GM18520 (cell line): ENCODE measurements around the gene ZNF618.

Source experiments
- ATAC-seq: cut with Tn5 transposase; IDR thresholded peaks from one replicate; pipeline ENCODE4 v1.9.1; 2021; ENCODE audit not compliant: unreplicated experiment

ZNF618 gene

DNA sequence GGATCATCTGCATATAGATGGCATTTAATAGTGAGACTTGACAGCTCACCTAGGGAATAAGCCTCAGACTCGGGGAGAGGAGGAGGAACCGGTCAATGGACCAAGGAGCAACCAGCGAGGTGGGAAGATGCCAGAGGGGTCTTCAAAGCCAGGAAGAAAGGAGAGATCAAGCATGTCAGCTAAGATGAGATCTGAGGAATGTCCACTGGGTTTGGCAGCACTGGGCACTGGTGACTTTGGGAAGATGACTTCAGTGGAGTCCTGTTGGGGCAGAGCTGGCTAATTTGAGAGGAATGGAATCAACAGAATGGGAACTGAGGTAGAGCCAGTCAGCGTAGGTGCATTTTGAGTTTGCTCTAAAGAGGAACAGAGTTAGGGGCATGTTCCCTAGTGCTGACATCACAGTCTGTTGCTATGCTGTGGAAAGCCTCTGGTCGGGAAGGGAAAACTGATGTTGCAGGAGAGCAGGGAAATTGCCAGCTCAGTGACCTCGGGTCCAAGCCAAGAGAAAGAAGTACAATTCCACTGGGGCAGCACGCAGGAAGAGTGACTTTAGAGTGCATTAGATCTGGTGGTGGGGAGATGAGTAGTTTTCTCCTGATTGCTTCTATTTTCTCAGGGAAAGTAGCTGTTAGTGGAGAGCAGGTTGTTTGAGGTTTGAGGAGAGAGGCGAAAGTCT lies 56.9 kb downstream of the ZNF618 start:
- no peak for ATAC-seq

DNA sequence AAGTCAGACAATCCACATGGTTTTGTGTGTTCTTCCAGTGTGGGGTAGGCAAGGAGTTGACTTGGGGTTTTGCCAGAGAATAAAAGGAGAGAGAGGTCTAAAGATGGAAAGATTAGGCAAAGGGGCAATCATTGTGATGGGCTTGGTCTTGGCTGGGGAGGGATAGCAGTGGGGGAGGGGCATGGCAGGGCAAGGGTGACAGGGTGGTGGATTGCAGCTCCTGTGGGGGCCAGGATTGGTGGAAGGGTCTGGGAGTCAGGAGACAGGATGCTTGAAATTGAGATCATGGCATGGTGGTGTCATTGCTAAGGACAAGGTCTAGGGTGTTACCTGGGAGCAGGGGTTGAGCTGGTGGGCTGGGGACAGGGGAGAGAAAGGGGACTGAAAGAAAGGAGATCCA lies 57.6 kb downstream of the ZNF618 start:
- no peak for ATAC-seq

DNA sequence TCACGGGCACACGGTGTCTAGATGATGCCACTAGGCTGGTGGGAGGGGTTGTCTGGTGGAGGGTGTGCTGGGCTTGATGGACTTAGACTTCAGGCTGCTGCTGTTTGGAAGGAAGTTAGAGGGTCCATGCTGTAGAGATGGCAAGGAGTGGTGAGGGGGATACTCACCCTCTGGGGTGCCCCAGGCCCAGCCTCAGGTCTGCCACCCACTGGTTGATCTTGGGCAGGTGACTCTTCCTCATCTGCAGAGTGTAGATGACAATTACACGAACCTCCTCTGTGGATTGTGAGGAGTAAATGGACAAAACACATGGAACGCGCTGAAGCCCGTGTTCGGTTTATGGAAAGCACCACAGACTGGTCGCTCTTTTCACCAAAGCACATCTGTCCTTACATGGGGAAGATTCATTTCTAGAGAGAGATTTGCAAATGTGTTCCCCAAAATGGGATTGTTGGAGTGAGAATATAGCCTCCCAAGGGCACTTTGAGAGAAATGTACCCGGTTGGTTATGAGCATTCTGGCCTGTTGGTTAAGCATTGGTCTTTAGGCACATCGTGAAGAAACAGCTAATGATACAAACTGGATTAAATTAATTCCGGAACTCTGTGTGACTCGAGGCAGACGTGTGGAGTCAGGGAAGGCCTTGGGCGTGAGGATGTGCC lies 58.2 kb downstream of the ZNF618 start:
- ATAC-seq, result no peak

- ATAC-seq, result no peak
Observed at GRCh38 chr9:113934829-113935676, 58.9 kb downstream of the ZNF618 start.

- ATAC-seq, result no peak
Observed at GRCh38 chr9:113935677-113936380, 59.7 kb downstream of the ZNF618 start.

DNA sequence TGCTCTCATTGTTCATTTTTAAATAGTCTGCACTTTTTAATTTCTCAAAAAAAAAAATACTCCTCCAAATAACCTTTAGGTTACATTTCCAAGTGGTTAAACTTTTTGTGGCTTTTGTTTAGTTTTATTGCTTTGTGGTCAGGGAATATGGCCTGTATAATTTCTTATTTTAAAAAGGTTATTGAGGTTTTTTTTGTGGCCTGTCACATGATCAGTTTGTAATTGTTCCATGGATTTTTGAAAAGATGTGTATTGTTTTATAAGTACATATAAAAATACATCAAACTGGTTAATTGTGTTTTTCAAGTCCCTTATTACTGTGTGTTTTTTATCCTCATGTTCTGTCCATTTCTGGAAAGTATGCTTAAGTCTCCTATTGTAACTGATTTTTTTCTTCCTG lies 64.0 kb downstream of the ZNF618 start:
- ATAC-seq, result no peak

DNA sequence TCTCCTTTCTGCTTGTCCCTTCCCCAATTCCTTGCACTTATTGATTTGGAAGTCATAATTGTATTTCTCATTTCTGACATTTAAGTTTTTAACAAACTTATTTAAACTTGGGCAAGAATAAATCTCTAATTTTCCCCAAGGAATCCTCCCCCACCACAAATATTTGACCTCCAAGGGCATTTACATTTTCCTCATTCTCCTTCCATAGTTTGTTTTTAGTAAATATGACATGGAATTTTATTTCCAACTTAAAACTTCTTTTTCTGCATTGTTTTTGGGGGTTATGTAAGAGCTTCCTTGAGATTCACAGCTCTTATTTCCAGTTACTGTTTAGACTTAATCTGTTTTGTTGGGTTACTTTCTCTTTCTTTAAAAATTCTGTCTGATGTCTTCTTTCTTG lies 64.9 kb downstream of the ZNF618 start:
- no peak for ATAC-seq

DNA sequence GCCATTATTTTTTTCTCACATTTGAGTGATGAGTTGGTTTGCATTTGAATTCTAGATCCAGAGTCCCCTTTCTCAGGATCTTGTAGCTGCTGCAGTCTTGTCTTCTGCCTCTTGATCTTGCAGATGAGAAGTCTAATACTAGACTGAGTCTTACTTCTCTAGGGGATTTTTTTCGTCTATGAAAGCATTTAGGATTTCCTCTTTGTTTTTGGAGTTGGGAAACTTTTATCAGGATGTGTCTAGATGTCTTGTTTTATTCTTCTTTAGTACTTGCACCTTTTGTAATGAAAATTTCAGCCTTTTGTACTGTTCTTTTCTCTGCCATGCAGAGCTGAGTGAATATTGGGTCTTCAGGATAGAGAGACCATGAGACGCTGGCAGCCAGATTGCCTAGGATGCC lies 65.4 kb downstream of the ZNF618 start:
- ATAC-seq, result no peak

GRCh38 chr9:113943112-113944009 lies 67.3 kb downstream of the ZNF618 start:
- ATAC-seq, result no peak

- no peak for ATAC-seq
Observed at GRCh38 chr9:113945784-113946183, 69.7 kb downstream of the ZNF618 start.

GRCh38 chr9:113946496-113947115 lies 70.5 kb downstream of the ZNF618 start:
- no peak for ATAC-seq

GRCh38 chr9:113947941-113948340 lies 71.8 kb downstream of the ZNF618 start:
- no peak for ATAC-seq

DNA sequence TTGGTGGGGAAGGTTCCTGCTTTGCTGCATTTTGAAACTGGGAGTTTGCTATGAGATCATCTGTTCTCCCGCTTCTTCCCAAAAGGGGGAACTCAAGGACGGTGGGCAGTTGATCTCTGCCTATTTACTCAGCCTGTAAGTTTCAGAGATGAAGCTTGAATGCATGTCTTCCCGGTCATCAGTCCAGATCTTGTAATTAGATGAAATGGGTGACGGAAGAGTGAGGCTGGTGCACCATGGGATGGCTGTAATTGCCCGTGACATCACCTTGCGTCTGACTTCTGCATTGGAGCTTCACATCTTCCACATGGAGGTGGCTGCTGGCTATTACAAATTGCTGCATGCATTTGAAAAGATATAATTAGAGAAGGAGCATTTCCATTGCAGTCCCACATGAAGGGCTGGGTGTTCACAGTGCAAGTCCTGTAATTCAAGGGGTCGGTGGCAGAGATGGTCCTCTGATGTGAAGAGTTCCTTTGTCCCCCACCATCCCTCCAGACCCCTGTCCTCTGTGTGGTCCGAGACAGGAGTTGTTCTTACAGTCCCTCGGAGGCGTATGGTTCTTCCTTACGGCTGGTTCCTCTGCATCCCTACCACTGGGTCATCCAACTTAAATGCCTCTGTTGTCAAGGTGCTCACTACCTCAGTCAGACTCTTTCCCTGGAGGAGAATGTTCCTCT lies 72.9 kb downstream of the ZNF618 start:
- ATAC-seq, result no peak

DNA sequence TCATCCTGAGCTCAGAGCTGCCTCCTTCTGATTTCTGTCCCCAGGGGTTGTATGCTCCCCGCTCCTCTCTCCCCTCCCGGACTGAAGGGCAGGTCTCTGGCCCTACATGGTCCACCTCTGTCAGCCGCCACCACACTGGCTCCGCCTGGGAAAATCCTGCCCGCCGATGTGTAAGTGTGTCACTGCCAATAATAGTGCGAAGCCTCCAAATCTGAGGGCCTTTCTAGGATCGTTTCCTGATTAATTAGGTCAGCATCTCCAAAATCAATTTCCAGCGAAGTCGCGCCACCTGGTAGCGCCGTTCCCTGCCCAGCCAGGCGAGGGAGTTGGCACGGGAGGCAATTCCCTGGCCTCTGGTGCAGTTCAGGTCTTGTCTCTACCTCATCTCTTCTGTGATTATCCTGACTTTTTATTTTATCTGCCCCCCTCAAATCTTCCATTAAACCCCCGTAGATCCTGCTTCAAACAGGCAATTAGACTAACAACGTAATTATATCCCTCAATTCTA lies 73.5 kb downstream of the ZNF618 start:
- ATAC-seq, result no peak

- ATAC-seq, result no peak
Observed at GRCh38 chr9:113950195-113951031, 74.3 kb downstream of the ZNF618 start.

DNA sequence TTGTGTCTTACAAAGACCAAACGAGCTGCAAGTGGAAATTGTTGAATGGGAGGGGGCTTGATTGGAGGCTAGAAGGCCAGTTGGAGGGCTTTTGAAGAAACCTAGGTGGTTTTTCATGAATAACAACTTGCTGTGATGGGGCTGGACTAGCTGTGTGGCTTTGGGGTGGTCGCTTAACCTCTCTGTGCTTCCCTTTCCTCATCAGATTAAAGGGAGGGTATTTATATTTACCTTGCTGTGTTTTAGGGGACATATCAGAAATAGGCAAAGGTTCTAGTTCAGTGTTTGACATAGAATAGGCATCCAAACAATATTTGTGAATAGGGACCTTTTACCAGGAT lies 74.9 kb downstream of the ZNF618 start:
- no peak for ATAC-seq

DNA sequence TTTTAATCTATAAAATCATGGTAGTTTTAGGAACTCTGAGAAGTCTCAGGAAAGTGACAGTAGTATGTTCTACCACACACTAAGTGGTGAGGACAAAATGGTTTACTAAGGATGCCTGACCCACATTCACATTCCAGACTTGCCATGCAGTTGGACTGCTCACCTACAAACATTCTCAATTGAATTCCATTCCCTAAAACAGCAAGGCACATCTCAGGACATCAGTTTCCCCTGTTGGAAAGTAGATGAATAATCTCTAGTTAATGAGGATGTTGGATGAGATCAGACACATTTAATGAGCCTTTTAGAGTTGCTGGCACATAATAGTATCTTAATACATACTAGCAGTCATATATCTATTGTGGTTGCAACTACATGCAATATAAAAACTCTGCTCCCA lies 76.6 kb downstream of the ZNF618 start:
- ATAC-seq, result no peak

DNA sequence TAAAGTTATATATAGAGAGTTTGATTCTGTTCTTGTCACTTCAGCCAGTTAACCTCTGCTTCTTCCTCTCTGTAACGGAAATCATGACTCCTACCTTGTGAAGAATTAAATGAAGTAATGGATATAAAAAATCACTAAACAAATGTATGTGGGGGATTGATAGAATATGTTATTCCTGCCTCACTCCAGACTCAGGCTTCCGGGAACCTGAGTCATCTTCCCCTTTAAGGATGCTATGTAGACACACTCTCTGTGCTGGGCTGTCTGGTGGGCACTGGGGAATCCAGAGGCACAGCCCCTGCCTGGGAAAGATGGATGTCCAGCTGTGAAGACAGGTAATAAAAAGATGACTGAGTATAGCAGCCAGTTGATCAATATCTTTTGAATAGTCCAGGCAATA lies 77.4 kb downstream of the ZNF618 start:
- ATAC-seq, result no peak
